ENCODE data around the gene TADA2A. TPM values are rescaled to one million over a fixed set of nuclear protein-coding genes. Genes with fewer than 3 reads are reported as not detected.
A peak's percentile ranks its signal among the peaks of the same experiment; 100 is the strongest.

TADA2A gene
- total RNA-seq, 2 experiments from 2014 or later, result 27.3 to 29.5 TPM

DNA sequence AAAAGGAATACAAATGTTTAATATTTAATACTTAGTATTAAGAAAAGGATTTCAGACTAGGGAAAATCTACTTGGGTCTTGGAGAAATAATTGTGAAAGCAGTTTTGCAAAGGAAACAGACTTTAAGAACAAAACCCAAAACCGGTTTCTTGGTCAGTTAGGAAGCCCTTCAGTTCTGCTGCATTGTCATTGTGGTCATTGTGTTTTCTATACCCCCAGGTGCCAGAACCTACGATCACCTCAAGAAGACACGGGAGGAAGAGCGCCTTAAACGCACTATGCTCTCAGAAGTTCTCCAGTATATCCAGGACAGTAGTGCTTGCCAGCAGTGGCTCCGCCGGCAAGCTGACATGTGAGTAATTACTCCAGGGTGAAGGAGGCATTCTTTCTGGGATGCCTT lies 63.5 kb downstream of the TADA2A start:
- no peaks in the 10 kb centered on the region for H3K9me3 Mint-ChIP-seq
- no peaks in the 10 kb centered on the region for H3K4me1 Mint-ChIP-seq (ENCODE audit: low read depth)
- no peak overlapping the region for H3K4me3 Mint-ChIP-seq
- H3K27ac Mint-ChIP-seq, result no peak overlapping the region
- no peak for DNase-seq
- intact Hi-C loops (cut with micrococcal nuclease), result no loop called here
- peaks cover 52% of the 10 kb centered on the region for H3K36me3 Mint-ChIP-seq (ENCODE audit: low read depth)
- no peaks in the 10 kb centered on the region for H3K27me3 Mint-ChIP-seq (ENCODE audit: low read depth)
- CTCF ChIA-PET, result no interaction called here

GRCh38 chr17:37475731-37476420 lies 69.2 kb downstream of the TADA2A start:
- Mint-ChIP-seq H3K4me1 (ENCODE audit: low read depth) (no peaks in the 10 kb centered on the region), H3K9me3 (no peaks in the 10 kb centered on the region), H3K36me3 (ENCODE audit: low read depth) (peaks cover 40% of the 10 kb centered on the region), H3K27ac (no peak overlapping the region), H3K4me3 (no peak overlapping the region), H3K27me3 (ENCODE audit: low read depth) (no peaks in the 10 kb centered on the region)
- no peak for DNase-seq
- CTCF ChIA-PET, result no interaction called here
- intact Hi-C loops (cut with micrococcal nuclease), result no loop called here

DNA sequence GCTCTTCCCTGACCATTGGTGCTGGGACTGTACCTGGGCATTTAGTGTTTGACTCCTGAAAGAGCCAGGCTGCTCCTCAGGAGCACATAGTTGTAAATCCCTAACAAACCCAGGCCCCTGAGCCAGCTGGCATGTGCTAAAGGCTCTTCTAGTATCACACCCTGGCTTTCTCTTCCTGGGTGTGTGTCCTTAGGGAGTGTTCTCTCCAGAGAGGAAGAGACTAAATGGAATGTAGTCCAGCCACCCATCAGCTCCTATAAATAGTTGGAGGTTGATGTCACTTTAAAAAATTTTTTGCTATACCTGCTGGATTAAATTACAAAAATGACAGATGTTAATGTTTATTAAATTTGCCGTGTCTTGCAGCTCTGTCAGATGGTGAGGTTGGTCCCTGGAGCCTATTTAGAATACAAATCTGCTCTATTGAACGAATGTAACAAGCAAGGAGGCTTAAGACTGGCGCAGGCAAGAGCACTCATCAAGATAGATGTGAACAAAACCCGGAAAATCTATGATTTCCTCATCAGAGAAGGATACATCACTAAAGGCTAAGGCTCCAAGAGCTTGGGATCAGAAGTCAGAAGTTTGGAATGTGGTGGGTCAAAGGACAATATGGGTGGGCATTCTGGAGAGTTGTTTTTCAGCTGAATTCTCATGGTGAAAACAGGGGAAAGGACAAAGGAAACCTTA lies 69.9 kb downstream of the TADA2A start:
- DNase-seq, result no peak
- Mint-ChIP-seq H3K9me3 (no peaks in the 10 kb centered on the region), H3K27ac (no peak overlapping the region), H3K27me3 (ENCODE audit: low read depth) (no peaks in the 10 kb centered on the region), H3K36me3 (ENCODE audit: low read depth) (peaks cover 37% of the 10 kb centered on the region), H3K4me1 (ENCODE audit: low read depth) (no peaks in the 10 kb centered on the region), H3K4me3 (no peak overlapping the region)
- intact Hi-C loops (cut with micrococcal nuclease), result no loop called here
- CTCF ChIA-PET, result no interaction called here

DNA sequence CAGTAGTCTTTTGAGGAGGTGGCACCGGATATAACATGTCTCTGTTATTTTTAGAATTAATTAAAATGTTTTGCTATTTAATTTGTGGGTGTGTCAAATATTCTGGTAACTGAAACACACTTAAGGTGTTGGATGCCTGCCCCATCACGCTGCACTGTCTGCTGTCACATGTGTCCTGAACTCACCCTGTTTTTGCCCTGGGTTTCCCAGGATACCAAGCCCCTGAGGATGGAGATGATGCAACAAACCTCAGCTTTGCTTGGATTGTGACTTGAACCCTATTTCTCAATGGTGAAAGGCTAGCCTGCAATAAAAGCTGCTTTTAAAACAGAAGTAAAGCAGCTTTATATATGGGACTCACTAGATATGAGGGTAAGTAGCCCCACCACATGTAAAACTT lies 71.5 kb downstream of the TADA2A start:
- Mint-ChIP-seq H3K36me3 (ENCODE audit: low read depth) (peaks cover 31% of the 10 kb centered on the region), H3K4me1 (ENCODE audit: low read depth) (peaks cover 2% of the 10 kb centered on the region), H3K27ac (no peak overlapping the region), H3K9me3 (no peaks in the 10 kb centered on the region), H3K4me3 (no peak overlapping the region), H3K27me3 (ENCODE audit: low read depth) (no peaks in the 10 kb centered on the region)
- no peak for DNase-seq
- CTCF ChIA-PET, result no interaction called here
- intact Hi-C loops (cut with micrococcal nuclease), result no loop called here

DNA sequence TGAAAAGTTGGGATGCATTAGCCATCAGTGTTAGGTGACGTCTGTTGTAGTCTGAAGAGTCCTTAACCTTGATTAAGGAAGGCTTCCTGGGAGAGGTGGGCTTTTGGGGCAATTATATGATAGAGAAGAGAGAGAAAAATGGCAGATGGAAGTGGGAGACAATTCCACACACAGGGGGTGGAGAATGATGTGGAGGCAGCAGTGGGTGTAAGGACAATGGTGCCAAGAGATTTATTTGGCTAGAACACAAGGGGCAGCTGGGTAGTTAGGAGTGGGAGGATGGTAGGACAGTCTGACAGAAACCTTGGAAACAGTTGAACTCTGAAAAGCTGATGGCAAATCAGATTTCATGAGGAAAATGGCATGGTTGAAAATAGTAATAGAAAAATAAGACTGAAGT lies 72.3 kb downstream of the TADA2A start:
- DNase-seq, result no peak
- H3K36me3 Mint-ChIP-seq (ENCODE audit: low read depth), result peaks cover 24% of the 10 kb centered on the region
- no peak overlapping the region for H3K27ac Mint-ChIP-seq
- peaks cover 9% of the 10 kb centered on the region for H3K4me1 Mint-ChIP-seq (ENCODE audit: low read depth)
- intact Hi-C loops (cut with micrococcal nuclease), result no loop called here
- CTCF ChIA-PET, result no interaction called here
- H3K9me3 Mint-ChIP-seq, result no peaks in the 10 kb centered on the region
- H3K4me3 Mint-ChIP-seq, result no peak overlapping the region
- no peaks in the 10 kb centered on the region for H3K27me3 Mint-ChIP-seq (ENCODE audit: low read depth)

DNA sequence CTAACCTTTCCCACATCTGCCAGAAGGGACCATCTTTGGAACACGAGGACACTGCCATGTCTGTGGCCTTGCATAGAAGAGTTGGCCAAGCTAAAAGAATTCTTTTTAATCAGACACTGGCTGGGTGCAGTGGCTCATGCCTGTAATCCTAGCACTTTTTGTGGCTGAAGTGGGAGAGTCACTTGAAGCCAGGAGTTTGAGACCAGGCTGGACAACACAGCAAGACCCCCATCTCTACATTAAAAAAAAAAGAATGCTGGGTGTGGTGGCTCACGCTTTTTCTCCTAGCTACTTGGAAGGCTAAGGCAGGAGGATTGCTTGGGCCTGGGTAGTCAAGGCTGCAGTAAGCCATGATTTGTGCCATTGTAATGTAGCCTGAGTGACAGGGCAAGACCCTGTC lies 73.7 kb downstream of the TADA2A start:
- Mint-ChIP-seq H3K36me3 (ENCODE audit: low read depth) (peaks cover 20% of the 10 kb centered on the region), H3K27ac (no peak overlapping the region), H3K27me3 (ENCODE audit: low read depth) (no peaks in the 10 kb centered on the region), H3K4me1 (ENCODE audit: low read depth) (peaks cover 9% of the 10 kb centered on the region), H3K4me3 (no peak overlapping the region), H3K9me3 (no peaks in the 10 kb centered on the region)
- CTCF ChIA-PET, result interaction anchor here (0.8 kb wide), 1 partner anchor 107 kb away, joined by 3 read pairs; no protein-coding TSS in a partner anchor
- intact Hi-C loops (cut with micrococcal nuclease), result no loop called here
- DNase-seq, result no peak

GRCh38 chr17:37481001-37481665 lies 74.4 kb downstream of the TADA2A start:
- Mint-ChIP-seq H3K4me3 (no peak overlapping the region), H3K27ac (no peak overlapping the region), H3K4me1 (ENCODE audit: low read depth) (peaks cover 9% of the 10 kb centered on the region), H3K9me3 (no peaks in the 10 kb centered on the region), H3K27me3 (ENCODE audit: low read depth) (no peaks in the 10 kb centered on the region), H3K36me3 (ENCODE audit: low read depth) (peaks cover 20% of the 10 kb centered on the region)
- no peak for DNase-seq
- intact Hi-C loops (cut with micrococcal nuclease), result no loop called here
- CTCF ChIA-PET, result no interaction called here

DNA sequence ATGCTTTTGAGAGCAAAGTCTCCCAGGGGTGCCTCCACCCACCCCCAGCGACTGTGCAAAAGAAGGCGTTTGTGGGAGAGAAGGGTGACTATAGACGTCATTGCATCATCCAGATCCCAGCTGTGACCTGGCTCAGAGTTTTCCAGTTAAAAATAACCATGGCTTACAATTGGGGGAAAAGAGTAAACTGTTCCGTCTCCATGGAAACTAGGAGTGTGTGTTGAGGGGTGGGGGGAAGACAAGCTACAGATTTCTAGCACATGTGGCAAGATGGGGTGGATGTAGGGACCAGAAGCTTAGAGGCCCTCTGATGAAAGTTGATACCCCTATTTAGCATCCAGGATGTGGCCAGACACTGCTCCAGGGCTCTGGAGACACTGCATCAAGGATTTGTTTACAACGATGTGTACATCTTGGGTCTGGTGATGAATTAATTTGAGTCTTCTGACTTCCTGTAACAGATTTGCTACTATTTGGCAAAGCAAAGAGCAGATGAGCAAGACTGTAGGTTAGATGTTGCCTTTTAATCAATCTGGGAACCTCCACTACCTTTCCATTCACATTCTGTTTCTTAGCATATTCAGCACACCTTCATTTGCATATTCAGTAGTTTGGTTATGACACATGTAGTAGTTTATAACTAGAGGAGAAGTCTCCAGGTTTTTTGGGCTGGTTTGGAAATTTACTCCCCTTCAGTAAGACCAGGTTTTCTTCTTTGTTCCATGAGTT lies 76.8 kb downstream of the TADA2A start:
- CTCF ChIA-PET, result interaction anchor here (0.6 to 0.7 kb wide), 2 partner anchors 316 to 366 kb away, joined by 3 read pairs; no protein-coding TSS in a partner anchor
- DNase-seq, result no peak
- no peaks in the 10 kb centered on the region for H3K9me3 Mint-ChIP-seq
- no peak overlapping the region for H3K27ac Mint-ChIP-seq
- H3K4me3 Mint-ChIP-seq, result no peak overlapping the region
- peaks cover 11% of the 10 kb centered on the region for H3K36me3 Mint-ChIP-seq (ENCODE audit: low read depth)
- no peaks in the 10 kb centered on the region for H3K27me3 Mint-ChIP-seq (ENCODE audit: low read depth)
- H3K4me1 Mint-ChIP-seq (ENCODE audit: low read depth), result peaks cover 15% of the 10 kb centered on the region
- intact Hi-C loops (cut with micrococcal nuclease), result no loop called here

DNA sequence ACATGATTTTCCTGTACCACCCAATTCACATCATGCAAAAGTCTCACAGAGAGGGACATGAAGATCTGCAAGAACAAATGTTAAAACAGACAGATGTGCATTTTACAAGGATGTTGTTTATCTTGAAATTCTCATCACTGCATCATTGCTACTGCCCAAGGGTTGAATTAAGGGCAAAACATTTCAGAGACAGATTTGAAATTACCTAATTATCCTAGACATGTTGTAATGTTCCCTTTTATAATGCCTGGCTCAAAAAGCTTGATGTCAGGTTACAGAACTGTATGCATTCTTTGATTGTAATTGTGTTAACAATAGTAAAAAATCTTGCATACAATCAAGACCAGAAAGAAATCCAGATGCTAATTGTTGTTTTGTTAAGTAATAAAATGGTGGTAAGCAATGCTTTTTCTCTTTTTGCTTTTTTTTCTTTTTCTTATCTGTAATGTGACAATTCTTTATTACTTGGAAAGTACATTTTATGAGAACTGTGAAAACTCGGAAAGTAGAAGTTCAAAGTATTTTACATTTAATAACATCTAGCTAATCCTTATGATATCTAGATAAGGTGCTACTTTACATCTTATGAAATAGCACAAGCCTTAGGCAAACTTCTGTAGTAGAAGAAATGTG lies 79.4 kb downstream of the TADA2A start:
- Mint-ChIP-seq H3K4me1 (ENCODE audit: low read depth) (peaks cover 29% of the 10 kb centered on the region), H3K36me3 (ENCODE audit: low read depth) (peaks cover 1% of the 10 kb centered on the region), H3K27ac (no peak overlapping the region), H3K9me3 (no peaks in the 10 kb centered on the region), H3K27me3 (ENCODE audit: low read depth) (no peaks in the 10 kb centered on the region), H3K4me3 (no peak overlapping the region)
- CTCF ChIA-PET, result interaction anchor here (0.7 to 2.0 kb wide), 2 partner anchors 78 to 112 kb away, joined by 3 to 6 read pairs; no protein-coding TSS in a partner anchor
- no peak for DNase-seq
- intact Hi-C loops (cut with micrococcal nuclease), result no loop called here

GRCh38 chr17:37488009-37488604 lies 81.4 kb downstream of the TADA2A start:
- no peaks in the 10 kb centered on the region for H3K27me3 Mint-ChIP-seq (ENCODE audit: low read depth)
- no peaks in the 10 kb centered on the region for H3K9me3 Mint-ChIP-seq
- peak overlapping the region; percentile 60 for H3K27ac Mint-ChIP-seq
- no peak for DNase-seq
- H3K4me1 Mint-ChIP-seq (ENCODE audit: low read depth), result peaks cover 46% of the 10 kb centered on the region
- H3K36me3 Mint-ChIP-seq (ENCODE audit: low read depth), result peaks cover 1% of the 10 kb centered on the region
- intact Hi-C loops (cut with micrococcal nuclease), result loop anchor here (2.0 kb wide), 2 partner anchors 81 to 121 kb away; partner anchors contain the start of genes ACACA, SYNRG and TADA2A
- CTCF ChIA-PET, result interaction anchor here (0.7 kb wide), 1 partner anchor 264 kb away, joined by 3 read pairs; no protein-coding TSS in a partner anchor
- peak overlapping the region; percentile 87 for H3K4me3 Mint-ChIP-seq

GRCh38 chr17:37488607-37489196 lies 82.0 kb downstream of the TADA2A start:
- H3K4me1 Mint-ChIP-seq (ENCODE audit: low read depth), result peaks cover 46% of the 10 kb centered on the region
- no peaks in the 10 kb centered on the region for H3K9me3 Mint-ChIP-seq
- CTCF ChIA-PET, result no interaction called here
- H3K4me3 Mint-ChIP-seq, result peak overlapping the region; percentile 87
- intact Hi-C loops (cut with micrococcal nuclease), result loop anchor here (1.0 to 2.0 kb wide), 3 partner anchors 58 to 120 kb away; partner anchors contain the start of genes ACACA, SYNRG and TADA2A
- no peaks in the 10 kb centered on the region for H3K27me3 Mint-ChIP-seq (ENCODE audit: low read depth)
- DNase-seq, result peak; percentile 83
- peak overlapping the region; percentile 60 for H3K27ac Mint-ChIP-seq
- peaks cover 1% of the 10 kb centered on the region for H3K36me3 Mint-ChIP-seq (ENCODE audit: low read depth)

Data from activated naive CD4-positive, alpha-beta T cell treated with anti-CD3 and anti-CD28 coated beads for 36 hours (primary cell).